Esophagus (tissue), 2 donors: ENCODE measurements around the gene VEZT. TPM values are rescaled to one million over a fixed set of nuclear protein-coding genes. Genes with fewer than 3 reads are reported as not detected.

ENCODE experiments used
- H3K27ac ChIP-seq, 2 donors: one replicate each; pipeline ENCODE4 v1.5.1; 2013; ENCODE audit warnings: low read depth in 2 of 2, mild to moderate bottlenecking in 2 of 2, inconsistent platforms in 1 of 2, low read length in 1 of 2, moderate library complexity in 1 of 2
- H3K27me3 ChIP-seq, 2 donors: one replicate each; pipeline ENCODE4 v1.6.1; 2013; ENCODE audit warnings: low read length in 2 of 2, control low read depth in 1 of 2, mild to moderate bottlenecking in 1 of 2; ENCODE audit not compliant: insufficient read depth in 2 of 2, control insufficient read depth in 1 of 2
- H3K36me3 ChIP-seq, 2 donors: one replicate each; pipeline ENCODE4 v1.6.1; 2013; ENCODE audit warnings: low read length in 1 of 2; ENCODE audit not compliant: control insufficient read depth in 2 of 2, insufficient read depth in 2 of 2
- H3K4me1 ChIP-seq, 2 donors: one replicate each; pipeline ENCODE4 v1.6.1; 2013; ENCODE audit warnings: low read length in 1 of 2; ENCODE audit not compliant: control insufficient read depth in 2 of 2, insufficient read depth in 2 of 2
- H3K4me3 ChIP-seq, 2 donors: one replicate each; pipeline ENCODE4 v1.5.1; 2013; ENCODE audit warnings: low read length in 2 of 2, mild to moderate bottlenecking in 2 of 2, low read depth in 1 of 2, moderate library complexity in 1 of 2
- H3K9me3 ChIP-seq, 2 donors: one replicate each; pipeline ENCODE4 v1.6.1; 2013; ENCODE audit warnings: mild to moderate bottlenecking in 2 of 2, low read depth in 1 of 2, low read length in 1 of 2, moderate library complexity in 1 of 2; ENCODE audit not compliant: control insufficient read depth in 2 of 2, insufficient read depth in 1 of 2
- WGBS, 2 donors: extraction: QIAGEN DNeasy Blood & Tissue Kit; methylation state at CpG; one replicate each; pipeline ENCODE4 v1.1.7; 2013; 5-methylcytosine and 5-hydroxymethylcytosine counted together
- polyA plus RNA-seq, 2 donors: library from polyadenylated mRNA; stranded (reverse); fragments of 200-250 nt; gene quantifications; one replicate each; pipeline ENCODE4 v1.2.3, GENCODE V29; 2013
- donor health status: healthy with polysubstance abuse.
- donor health status: Bipolar disorder and iron deficiency.

Gene VEZT
- polyA plus RNA-seq, 2 donors: 22.7 to 23.9 TPM

GRCh38 chr12:95218150-95219133 lies 835 bp downstream of the VEZT start:
- no peaks in the 10 kb centered on the region for H3K4me1 ChIP-seq
- H3K36me3 ChIP-seq: no peaks in the 10 kb centered on the region
- 1% methylated on average over 34 to 35 of the region's 35 CpGs for WGBS, 2 donors
- peak overlapping the region; percentile 97 to 99 for H3K27ac ChIP-seq
- no peaks in the 10 kb centered on the region for H3K27me3 ChIP-seq
- H3K4me3 ChIP-seq: peak overlapping the region; percentile 78 to 93
- H3K9me3 ChIP-seq: no peaks in the 10 kb centered on the region

DNA sequence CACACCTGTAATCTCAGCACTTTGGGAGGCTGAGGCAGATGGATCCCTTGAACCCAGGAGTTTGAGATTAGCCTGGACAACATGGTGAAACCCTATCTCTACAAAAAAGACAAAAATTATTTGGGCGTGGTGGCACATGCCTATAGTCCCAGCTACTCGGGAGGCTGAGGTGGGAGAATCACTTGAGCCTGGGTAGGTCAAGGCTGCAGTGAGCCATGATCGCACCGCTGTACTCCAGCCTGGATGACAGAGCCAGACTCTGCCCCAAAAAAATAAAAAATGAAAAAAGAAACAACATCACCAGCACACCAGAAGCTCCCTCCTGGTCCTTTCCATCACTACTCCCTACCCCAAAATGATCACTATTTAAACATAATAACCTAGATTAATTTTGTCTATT lies 2.6 kb downstream of the VEZT start:
- WGBS, 2 donors: 84 to 91% methylated on average over 4 of the region's 4 CpGs
- Histone ChIP-seq H3K27ac (no peak overlapping the region), H3K4me3 (no peak overlapping the region), H3K9me3 (no peaks in the 10 kb centered on the region), H3K27me3 (no peaks in the 10 kb centered on the region), H3K4me1 (no peaks in the 10 kb centered on the region), H3K36me3 (peaks cover 0 to 4% of the 10 kb centered on the region in 2 donors)

DNA sequence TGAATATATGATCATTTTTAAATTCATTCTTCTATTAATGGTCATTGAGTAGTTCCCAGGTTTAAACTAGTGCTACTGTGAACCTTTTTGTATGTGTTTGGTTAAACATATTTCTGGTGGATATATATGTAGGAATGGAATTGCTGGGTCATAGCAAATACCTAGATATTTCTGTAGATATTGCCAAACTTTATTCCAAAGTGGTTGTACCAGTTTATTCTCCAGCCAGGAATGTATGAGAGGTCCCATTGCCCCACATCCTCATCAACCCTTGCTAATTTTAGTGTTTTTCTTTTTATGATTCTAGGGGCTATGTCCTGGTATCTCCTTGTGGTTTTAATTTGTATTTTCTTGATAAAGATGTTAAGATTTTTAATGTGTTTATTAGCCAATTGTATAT lies 3.1 kb downstream of the VEZT start:
- Histone ChIP-seq H3K36me3 (peaks cover 0 to 4% of the 10 kb centered on the region in 2 donors), H3K4me3 (no peak overlapping the region), H3K27ac (no peak overlapping the region), H3K27me3 (no peaks in the 10 kb centered on the region), H3K4me1 (no peaks in the 10 kb centered on the region), H3K9me3 (no peaks in the 10 kb centered on the region)

- Histone ChIP-seq H3K27me3 (no peaks in the 10 kb centered on the region), H3K4me1 (no peaks in the 10 kb centered on the region), H3K36me3 (peaks cover 0 to 4% of the 10 kb centered on the region in 2 donors), H3K9me3 (no peaks in the 10 kb centered on the region), H3K27ac (peak overlapping the region; percentile 25 to 34), H3K4me3 (no peak overlapping the region)
- WGBS, 2 donors: 88 to 89% methylated on average over 8 of the region's 8 CpGs
Observed at GRCh38 chr12:95224202-95225170, 6.9 kb downstream of the VEZT start.

GRCh38 chr12:95225645-95226212 lies 8.1 kb downstream of the VEZT start:
- Histone ChIP-seq H3K36me3 (peaks cover 0 to 4% of the 10 kb centered on the region in 2 donors), H3K4me3 (no peak overlapping the region), H3K4me1 (no peaks in the 10 kb centered on the region), H3K27ac (no peak overlapping the region), H3K9me3 (no peaks in the 10 kb centered on the region), H3K27me3 (no peaks in the 10 kb centered on the region)
- WGBS, 2 donors: 96 to 100% methylated on average over 1 of the region's 1 CpG

GRCh38 chr12:95227818-95228356 lies 10.3 kb downstream of the VEZT start:
- Histone ChIP-seq H3K27ac (no peak overlapping the region), H3K4me1 (no peaks in the 10 kb centered on the region), H3K9me3 (no peaks in the 10 kb centered on the region), H3K27me3 (no peaks in the 10 kb centered on the region), H3K36me3 (peaks cover 0 to 4% of the 10 kb centered on the region in 2 donors), H3K4me3 (no peak overlapping the region)
- 63 to 71% methylated on average over 3 of the region's 3 CpGs for WGBS, 2 donors

DNA sequence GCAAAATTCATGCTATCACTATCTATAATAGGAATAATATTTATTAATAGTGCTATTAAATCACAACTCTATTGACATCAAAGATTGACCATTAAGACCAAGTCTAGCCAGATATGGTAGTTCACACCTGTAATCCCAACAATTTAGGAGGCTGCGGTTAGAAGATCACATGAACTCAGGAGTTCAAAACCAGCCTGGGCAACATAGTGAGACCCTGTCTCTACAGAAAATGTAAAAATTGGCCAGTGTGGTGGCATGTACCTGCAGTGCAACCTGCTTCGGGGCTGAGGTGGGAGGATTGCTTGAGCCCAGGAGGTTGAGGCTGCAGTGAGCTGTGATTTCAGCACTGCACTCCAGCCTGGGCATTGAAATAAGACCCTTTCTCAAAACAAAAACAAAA lies 11.0 kb downstream of the VEZT start:
- no peaks in the 10 kb centered on the region for H3K27me3 ChIP-seq
- no peak overlapping the region for H3K4me3 ChIP-seq
- H3K9me3 ChIP-seq: no peaks in the 10 kb centered on the region
- peaks cover 0 to 4% of the 10 kb centered on the region in 2 donors for H3K36me3 ChIP-seq
- no peak overlapping the region for H3K27ac ChIP-seq
- no peaks in the 10 kb centered on the region for H3K4me1 ChIP-seq
- WGBS, 2 donors: 93 to 96% methylated on average over 2 of the region's 2 CpGs

DNA sequence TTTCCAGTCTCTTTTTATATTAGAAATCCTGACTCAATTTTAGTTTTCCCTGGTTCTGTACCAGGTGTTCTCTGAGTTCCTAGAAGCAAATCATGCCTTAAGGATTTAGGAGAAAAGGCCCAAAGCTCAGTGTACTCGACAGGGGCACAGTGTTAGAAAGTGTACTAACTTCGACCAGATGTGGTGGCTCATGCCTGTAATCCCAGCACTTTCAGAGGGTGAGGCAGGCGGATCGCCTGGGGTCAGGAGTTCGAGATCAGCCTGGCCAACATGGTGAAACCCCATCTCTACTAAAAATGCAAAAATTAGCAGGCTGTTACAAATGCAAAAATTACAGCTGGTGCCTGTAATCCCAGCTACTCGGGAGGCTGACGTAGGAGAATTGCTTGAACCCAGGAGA lies 12.0 kb downstream of the VEZT start:
- Histone ChIP-seq H3K27me3 (no peaks in the 10 kb centered on the region), H3K9me3 (no peaks in the 10 kb centered on the region), H3K4me1 (no peaks in the 10 kb centered on the region), H3K36me3 (no peaks in the 10 kb centered on the region), H3K27ac (no peak overlapping the region), H3K4me3 (no peak overlapping the region)
- WGBS, 2 donors: 83 to 90% methylated on average over 7 of the region's 7 CpGs

- H3K36me3 ChIP-seq: no peaks in the 10 kb centered on the region
- no peak overlapping the region for H3K27ac ChIP-seq
- H3K27me3 ChIP-seq: no peaks in the 10 kb centered on the region
- no peaks in the 10 kb centered on the region for H3K9me3 ChIP-seq
- H3K4me1 ChIP-seq: no peaks in the 10 kb centered on the region
- H3K4me3 ChIP-seq: no peak overlapping the region
Observed at GRCh38 chr12:95230313-95230712, 12.7 kb downstream of the VEZT start.
